UCSD-AML1 (cell line): ENCODE results near the gene CLDN1.

Source experiments
- DNase-seq: peaks from one replicate; lab custom pipeline; 2025; ENCODE audit not compliant: unreplicated experiment; lab: John Stamatoyannopoulos, UW

Gene CLDN1

DNA sequence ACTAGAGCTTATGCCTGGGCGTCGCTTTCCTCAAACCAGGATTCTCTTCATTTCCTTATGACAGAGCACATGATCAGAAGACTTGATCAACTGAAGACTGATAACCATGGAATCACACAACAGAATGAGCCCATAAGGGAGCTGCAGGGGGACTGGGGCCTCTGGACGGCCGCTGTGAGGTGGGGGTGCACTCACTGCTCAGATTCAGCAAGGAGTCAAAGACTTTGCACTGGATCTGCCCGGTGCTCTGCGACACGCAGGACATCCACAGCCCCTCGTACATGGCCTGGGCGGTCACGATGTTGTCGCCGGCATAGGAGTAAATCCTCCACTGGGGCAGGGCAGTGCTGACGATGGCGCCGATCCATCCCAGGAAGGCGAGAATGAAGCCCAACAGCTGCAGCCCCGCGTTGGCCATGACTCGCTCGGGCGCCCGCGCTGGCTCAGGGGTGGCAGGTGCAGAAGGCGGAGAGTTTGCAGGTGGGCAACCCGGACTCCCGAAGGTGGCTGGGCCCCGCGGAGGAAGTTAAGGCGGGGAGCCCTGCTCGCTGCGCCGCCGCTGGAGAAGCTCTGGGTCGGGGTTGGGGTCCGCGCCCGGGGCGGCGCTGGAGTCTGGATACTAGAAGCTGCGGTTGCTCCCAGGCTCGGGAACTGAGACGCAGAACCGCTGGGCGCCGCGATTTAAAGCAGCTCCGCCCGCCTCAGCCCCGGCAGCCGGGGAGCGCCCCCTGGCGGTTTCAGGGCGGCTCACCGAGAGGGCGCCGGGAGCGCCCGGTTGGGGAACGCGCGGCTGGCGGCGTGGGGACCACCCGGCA, at the start of gene CLDN1:
Gene CLDN1 (minus strand): TSS at position 658 of the 815 bp plus-strand sequence. CDS start 240 bp downstream, at position 418.
- DNase-seq, result peak; percentile 69

GRCh38 chr3:190371152-190371551, 48.9 kb upstream of the CLDN1 start:
- DNase-seq, result no peak

DNA sequence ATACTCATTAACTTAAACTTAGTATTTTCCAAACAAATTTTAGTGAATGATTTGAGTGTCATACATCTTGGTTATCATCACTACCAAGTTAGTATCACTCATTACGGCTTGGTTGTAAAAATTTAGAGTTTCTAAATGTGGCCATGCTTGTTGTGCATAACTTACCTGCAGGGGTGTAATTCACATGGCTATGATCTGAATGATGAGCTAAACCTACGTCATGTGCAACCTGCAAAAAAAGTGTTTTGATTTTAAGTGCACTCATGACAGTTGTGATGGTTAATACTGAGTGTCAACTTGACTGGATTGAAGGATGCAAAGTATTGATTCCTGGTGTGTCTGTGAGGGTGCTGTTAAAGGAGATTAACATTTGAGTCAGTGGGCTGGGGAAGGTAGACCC, 48.1 kb upstream of the CLDN1 start:
- DNase-seq, result no peak

GRCh38 chr3:190369668-190370295, 47.5 kb upstream of the CLDN1 start:
- no peak for DNase-seq

DNA sequence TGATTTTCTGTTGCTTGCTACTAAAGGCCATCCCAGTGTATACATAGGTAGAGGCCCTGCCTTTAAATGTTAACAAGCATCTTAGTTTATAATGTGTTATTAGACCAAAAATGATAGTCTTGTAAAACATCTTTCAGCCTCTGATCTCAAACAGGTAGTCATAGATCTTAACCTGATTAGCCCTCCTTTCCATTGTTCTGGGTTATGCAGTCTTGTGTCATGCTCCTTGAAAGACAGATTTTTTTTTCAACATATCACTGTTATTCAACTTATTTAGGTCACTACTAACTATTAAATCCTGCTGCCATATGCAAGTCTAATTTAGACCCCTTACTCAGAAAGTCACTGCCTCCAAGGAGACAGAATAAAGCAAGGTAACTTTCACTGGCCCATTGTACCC, 46.6 kb upstream of the CLDN1 start:
- DNase-seq, result no peak

DNA sequence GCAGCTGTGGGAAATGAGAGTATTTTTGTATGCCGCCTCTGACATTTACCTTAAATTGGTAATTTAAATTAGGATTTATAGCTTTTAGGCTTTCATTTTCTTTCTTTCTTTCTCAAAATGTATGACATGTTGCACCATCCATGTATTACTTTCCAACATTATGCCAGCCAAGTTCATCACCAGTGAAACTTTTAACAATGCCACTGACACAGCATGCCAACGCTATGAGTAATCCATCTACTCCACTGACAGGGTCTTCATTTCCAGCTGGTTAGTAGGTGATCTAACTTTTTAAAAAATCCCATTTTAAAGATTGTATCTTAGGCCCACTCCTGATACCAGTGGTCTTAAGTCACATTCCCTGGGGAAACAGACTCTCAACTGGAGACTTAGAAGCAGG, 43.9 kb upstream of the CLDN1 start:
- no peak for DNase-seq

DNA sequence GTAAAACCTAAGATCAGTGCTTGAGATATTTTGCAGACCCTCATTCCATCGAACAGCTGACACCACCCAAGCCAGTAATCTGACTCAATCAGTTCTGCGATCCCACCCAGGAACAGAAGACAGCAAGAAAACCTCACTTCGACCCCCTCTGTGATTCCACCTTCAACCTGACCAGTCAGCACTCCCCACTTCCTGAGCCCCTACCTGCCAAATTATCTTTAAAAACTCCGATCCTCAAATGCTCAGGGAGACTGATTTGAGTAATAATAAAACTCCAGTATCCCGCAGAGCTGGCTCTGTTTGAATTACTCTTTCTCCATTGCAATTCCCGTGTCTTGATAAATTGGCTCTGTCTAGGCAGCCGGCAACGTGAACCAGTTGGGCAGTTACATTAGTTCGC, 40.0 kb upstream of the CLDN1 start:
- DNase-seq, result no peak

DNA sequence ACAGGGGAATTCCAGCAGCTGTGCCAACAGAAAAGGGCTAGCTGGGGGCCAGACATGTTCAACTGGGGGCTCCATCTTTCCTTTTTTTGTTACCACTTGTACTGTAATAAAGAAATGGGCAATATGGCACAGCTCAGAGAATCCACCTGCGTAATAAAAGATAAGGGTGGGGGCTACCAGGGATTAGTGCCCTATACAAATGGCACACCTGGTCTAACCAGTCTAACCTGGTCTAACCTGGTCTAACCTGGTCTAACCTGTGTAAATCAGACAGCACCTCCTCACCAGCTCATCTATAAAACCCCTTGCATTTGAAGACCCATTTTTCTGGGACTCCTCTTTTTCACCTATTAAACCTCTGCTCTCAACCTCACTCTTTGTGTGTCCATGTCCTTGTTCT, 39.5 kb upstream of the CLDN1 start:
- DNase-seq, result no peak

DNA sequence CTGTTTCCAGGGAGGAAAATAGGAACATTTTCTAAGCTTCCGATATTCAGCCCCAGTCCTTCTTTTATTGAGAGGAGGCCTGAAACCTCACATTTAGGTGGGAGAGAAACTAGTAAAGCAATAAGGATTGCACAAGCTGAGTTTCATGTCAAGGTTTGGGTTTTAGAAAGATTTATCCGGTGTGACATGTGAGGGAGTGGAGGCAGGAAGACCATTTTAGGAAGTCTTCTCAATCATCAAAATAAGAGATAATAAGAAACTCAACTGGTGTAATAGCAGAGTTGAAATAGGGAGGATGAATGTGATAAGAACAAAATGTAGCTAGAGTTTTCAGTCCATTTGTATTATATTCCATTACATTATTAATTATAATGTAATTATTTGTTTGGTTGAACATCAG, 38.0 kb upstream of the CLDN1 start:
- DNase-seq, result no peak

GRCh38 chr3:190359813-190360212, 37.6 kb upstream of the CLDN1 start:
- DNase-seq, result no peak

GRCh38 chr3:190357468-190357867, 35.2 kb upstream of the CLDN1 start:
- DNase-seq, result no peak

DNA sequence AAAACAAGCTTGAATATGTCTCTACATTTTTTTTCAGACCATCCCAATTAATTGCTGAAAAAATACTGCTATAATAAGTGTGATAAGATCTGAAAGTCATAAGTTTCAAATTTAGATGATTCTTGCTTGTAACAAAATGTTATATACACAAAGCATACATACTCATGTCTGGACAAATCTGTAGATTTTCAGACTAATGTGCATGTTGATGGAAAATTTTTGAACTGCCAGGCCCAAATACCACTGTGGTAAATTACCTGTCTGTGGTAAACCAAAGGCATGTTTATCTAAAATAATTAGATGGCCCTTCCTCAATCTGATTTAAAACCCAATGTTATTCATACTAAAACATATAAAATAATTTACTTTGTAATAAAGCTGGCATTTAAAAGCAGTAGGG, 34.0 kb upstream of the CLDN1 start:
- DNase-seq, result no peak

- DNase-seq, result no peak
These were observed 30.7 kb upstream of the CLDN1 start for GRCh38 chr3:190352861-190353457.

DNA sequence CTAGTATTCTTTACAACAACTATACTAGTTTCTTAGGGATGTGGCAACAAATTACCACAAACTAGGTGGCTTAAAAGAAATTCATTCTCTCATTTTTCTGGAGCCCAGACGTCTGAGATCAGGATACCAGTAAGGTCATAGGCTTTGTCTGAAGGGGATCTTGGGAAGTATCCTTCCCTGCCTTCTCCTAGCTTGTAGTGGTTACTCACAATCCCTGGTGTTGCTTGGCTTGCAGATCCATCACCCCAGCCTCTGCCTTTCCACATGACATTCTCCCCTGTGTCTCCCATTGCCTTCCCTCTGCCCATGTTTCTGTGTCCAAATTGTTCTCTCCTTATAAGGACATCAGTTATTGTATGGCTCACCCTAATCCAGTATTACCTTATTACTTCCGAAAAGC, 24.3 kb upstream of the CLDN1 start:
- no peak for DNase-seq

- DNase-seq, result no peak
These were observed 23.6 kb upstream of the CLDN1 start for GRCh38 chr3:190345878-190346277.

DNA sequence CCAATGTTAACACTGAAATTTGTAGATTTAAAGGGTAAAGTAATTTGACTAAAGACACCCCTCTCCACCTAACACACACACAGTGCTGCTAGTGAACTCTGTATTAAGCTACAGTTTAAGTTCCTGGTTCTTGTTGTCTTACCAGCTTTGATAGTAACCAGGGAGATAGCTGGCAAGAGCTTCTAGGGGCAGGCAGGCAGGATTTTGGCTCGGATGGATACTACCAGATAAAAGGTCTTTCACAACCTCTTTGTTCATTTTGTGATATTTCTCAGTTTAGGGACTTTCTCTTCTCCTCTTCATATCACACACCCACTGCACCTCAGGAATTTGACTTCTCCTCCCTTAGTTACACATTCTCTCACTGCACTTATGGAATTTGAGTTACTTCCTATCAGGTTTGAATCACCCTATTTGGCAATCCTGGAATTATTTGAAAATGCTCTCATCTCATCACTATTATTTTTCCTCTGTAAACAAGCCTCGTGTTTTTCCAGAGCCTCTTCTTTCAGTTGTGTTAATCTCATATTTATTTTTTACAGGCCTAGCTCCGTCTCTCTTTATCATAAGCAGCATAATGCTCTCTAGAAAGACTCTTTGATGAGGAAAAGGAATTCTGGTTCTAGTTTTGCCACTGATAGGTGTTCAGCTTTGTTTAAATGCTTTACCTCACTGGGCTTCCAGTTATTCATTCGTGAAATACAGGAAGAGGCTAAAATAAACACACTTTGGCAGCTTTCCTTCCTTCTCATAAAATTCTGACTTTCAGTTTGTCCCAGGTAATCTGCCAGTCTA, 23.0 kb upstream of the CLDN1 start:
- DNase-seq, result no peak

- DNase-seq, result no peak
These were observed 17.8 kb upstream of the CLDN1 start for GRCh38 chr3:190340071-190340470.

DNA sequence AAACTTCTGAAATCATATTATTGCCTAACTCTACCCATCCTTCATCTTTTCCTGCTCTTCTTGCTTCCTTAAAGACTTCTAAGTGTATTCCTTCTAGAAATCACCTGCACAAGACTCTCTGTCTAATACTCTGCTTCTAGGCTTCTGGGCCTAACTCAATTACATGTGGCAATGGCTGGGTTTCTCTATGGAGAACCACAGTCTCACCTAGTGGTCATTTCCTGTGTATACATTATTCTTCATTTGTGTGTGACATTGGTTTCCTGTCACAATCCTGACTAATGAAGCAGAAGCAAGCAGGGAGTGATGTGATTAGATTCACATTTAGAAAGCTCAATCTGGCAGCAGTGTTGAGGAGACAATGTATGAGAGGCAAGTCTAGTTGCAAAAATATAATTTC, 16.9 kb upstream of the CLDN1 start:
- no peak for DNase-seq

- DNase-seq, result no peak
These were observed 16.5 kb upstream of the CLDN1 start for GRCh38 chr3:190338717-190339116.

DNA sequence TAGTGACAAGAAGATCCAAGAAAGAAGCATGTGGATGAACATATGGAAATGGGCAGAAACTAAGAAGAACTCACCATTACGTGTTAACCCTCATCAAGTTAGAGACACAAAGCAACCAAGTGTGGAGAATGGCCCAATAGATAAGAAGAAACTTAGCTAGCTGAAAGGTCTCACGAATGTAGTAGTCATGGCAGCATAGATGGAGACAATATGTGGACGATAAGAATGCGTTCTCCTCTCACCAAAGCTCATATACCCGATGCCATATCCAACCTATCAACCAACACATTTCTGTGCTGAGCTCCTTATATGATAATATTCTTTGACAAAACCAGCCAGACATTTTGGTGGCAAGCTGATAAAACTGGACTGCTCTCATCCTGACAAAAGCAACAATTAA, 15.1 kb upstream of the CLDN1 start:
- DNase-seq, result no peak

GRCh38 chr3:190336516-190337189, 14.4 kb upstream of the CLDN1 start:
- DNase-seq, result no peak
